OCI-LY7 (cell line): Measurements from ENCODE around the gene TTLL3.

ENCODE experiments used
- CTCF ChIP-seq: fragments of 200-600 bp; sonication (generic); conservative IDR thresholded peaks from 2 replicates; pipeline ENCODE4 v1.5.1; 2014; ENCODE audit warnings: mild to moderate bottlenecking, antibody characterized with exemption, low read length, moderate library complexity, mixed read lengths
- EZH2phosphoT487 ChIP-seq: fragments of 200-600 bp; sonication (generic); IDR thresholded peaks from 2 replicates; pipeline ENCODE4 v1.6.1; 2018; ENCODE audit warnings: low read depth, borderline replicate concordance, mild to moderate bottlenecking, mixed run types, antibody characterized with exemption, low read length, moderate library complexity, mixed read lengths

GRCh38 chr3:9815986-9816385, 5.9 kb downstream of the TTLL3 start:
- no peak for TF ChIP-seq CTCF
- TF ChIP-seq EZH2phosphoT487, result no peak
